Left colon (tissue), 2 donors: ENCODE results near the gene MRPL12. TPM values are rescaled to one million over a fixed set of nuclear protein-coding genes. Genes with fewer than 3 reads are reported as not detected.
A peak's percentile ranks its signal among the peaks of the same experiment; 100 is the strongest.

Source experiments
- ATAC-seq: fragments of 200-7000 bp; cut with Tn5 transposase; one replicate; pipeline ENCODE4 v1.9.1; 2020; ENCODE audit warnings: mild to moderate bottlenecking, moderate library complexity
- DNase-seq, 2 donors: peaks; one replicate each; pipeline ENCODE4 v3.0.0-alpha.2; 2020
- intact Hi-C, 2 donors: fragments of 100-400 bp; cut with DNase I in 1 of 2; cut with micrococcal nuclease in 1 of 2; formaldehyde crosslinking; loops; one replicate each; pipeline versions ENCODE4 v1.11.2 to v1.14.0; 2022; cut with DNase I, micrococcal nuclease
- total RNA-seq, 2 donors: library from RNA; stranded (reverse); fragmentation: NEBNext Ultra II Directional; extraction: Animal tissue kit (Norgen Biotek cat#: 25700); gene quantifications; one replicate each; pipeline ENCODE4 v1.2.1, GENCODE V29; 2021
- donor health status: DM: no; HTN: no; CAD: no.
- donor health status: DM: yes; HTN: yes; CAD: no.

Gene MRPL12
- total RNA-seq, 2 donors from 2014 or later = 88.2 to 146 TPM

DNA sequence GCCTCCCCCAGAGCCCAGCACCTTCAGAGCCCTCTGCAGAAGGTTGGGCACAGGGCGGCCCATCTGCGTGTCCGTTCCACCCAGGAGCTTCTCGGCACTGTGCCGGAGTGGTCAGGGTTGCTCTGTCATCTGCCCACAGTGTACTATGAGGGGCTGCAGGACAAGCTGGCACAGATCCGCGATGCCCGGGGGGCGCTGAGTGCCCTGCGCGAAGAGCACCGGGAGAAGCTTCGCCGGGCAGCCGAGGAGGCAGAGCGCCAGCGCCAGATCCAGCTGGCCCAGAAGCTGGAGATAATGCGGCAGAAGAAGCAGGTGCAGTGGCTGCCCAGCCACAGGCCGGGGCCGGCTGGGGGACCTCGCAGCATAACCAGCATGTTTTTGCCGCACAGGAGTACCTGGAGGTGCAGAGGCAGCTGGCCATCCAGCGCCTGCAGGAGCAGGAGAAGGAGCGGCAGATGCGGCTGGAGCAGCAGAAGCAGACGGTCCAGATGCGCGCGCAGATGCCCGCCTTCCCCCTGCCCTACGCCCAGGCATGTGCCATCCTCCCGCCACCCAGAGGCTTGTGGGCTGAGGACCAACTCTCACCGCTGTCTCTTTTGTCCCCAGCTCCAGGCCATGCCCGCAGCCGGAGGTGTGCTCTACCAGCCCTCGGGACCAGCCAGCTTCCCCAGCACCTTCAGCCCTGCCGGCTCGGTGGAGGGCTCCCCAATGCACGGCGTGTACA lies 6.8 kb upstream of the MRPL12 start:
- no peak for DNase-seq
- peak; percentile 3 for ATAC-seq
- intact Hi-C loops = no loop called here

DNA sequence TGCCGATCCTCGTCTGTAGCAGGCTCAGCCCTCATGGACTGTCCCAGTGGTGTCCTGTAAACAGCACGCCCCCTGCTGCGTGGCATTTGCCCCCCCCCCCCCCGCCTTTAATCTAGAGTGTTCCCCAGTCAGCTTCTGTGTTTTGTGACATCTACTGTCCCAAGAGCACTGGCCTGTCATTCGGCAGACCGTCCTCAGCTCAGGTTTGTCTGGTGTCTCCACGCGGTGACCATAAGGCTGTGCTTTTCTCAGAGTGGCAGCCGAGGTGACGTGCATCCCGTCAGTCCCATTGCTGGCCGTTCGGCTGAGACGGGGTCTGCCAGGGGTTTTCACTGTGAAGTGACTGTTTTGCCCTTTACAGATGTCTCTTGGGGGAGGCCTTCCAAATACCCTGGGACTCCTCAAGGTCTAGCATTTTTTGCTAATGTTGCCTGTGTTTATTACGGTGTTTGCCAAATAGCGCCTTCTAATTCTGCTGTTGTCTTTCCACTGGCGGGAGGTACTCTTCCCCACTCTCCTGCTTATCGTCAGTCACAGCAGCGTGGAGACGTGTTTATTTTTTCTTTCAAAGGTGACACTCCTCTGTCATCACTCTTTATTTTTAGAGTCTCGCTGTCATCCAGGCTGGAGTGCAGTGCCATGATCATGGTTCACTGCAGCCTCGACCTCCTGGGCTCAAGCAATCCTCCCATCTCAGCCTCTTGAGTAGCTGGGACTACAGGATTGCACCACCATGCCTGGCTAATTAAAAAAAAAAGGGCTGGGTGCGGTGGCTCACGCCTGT lies 5.7 kb upstream of the MRPL12 start:
- ATAC-seq = no peak
- intact Hi-C loops = no loop called here
- DNase-seq = no peak

DNA sequence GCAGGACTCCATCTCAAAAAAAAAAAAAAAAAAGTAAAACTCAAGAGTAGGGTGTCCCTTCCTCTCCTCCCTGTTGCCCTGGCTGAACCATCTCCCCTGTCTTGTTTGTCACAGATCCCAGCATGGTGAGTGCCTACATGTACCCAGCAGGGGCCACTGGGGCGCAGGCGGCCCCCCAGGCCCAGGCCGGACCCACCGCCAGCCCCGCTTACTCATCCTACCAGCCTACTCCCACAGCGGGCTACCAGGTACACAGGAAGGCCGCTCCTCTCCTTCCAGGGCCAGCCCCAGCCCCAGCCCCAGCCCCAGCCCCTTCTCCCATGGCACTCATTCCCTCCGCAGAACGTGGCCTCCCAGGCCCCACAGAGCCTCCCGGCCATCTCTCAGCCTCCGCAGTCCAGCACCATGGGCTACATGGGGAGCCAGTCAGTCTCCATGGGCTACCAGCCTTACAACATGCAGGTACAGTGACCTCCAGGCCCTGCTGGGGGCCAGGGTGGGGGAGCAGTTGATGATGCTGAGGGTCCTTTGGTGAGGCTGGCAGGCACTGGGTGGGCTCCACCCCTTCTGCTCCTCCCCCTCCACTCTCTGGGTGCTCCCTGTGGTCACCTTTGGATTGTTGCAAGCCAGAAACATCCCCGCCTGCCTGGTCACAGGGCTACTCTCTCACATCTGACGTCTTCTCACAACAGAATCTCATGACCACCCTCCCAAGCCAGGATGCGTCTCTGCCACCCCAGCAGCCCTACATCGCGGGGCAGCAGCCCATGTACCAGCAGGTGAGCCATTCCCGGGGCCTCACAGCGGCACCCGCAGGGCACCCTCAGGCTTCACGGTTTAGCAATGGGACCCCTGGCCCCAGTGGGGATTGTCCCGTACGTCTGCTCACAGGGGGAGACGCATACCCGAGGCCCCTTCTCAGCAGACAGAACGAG lies 2.5 kb upstream of the MRPL12 start:
- ATAC-seq (no peak), DNase-seq (no peak)
- intact Hi-C loops = no loop called here

DNA sequence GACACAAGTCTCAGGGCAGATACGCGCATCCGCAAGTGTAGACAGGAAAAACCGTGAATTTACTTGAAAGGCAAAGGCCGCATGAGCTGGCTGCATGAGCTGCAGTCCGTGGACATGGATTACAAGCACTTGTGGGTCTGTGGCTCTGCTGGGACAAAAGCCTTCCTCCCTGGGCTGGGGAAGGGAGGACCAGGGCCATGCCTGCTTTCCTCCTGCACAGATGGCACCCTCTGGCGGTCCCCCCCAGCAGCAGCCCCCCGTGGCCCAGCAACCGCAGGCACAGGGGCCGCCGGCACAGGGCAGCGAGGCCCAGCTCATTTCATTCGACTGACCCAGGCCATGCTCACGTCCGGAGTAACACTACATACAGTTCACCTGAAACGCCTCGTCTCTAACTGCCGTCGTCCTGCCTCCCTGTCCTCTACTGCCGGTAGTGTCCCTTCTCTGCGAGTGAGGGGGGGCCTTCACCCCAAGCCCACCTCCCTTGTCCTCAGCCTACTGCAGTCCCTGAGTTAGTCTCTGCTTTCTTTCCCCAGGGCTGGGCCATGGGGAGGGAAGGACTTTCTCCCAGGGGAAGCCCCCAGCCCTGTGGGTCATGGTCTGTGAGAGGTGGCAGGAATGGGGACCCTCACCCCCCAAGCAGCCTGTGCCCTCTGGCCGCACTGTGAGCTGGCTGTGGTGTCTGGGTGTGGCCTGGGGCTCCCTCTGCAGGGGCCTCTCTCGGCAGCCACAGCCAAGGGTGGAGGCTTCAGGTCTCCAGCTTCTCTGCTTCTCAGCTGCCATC lies 1.7 kb upstream of the MRPL12 start:
- ATAC-seq (peak; percentile 9), DNase-seq (no peak)
- intact Hi-C loops = no loop called here

GRCh38 chr17:81703747-81704654 lies 834 bp downstream of the MRPL12 start:
- DNase-seq (peak in 1 of 2 donors; percentile 41), ATAC-seq (peak; percentile 27)
- intact Hi-C loops = no loop called here

DNA sequence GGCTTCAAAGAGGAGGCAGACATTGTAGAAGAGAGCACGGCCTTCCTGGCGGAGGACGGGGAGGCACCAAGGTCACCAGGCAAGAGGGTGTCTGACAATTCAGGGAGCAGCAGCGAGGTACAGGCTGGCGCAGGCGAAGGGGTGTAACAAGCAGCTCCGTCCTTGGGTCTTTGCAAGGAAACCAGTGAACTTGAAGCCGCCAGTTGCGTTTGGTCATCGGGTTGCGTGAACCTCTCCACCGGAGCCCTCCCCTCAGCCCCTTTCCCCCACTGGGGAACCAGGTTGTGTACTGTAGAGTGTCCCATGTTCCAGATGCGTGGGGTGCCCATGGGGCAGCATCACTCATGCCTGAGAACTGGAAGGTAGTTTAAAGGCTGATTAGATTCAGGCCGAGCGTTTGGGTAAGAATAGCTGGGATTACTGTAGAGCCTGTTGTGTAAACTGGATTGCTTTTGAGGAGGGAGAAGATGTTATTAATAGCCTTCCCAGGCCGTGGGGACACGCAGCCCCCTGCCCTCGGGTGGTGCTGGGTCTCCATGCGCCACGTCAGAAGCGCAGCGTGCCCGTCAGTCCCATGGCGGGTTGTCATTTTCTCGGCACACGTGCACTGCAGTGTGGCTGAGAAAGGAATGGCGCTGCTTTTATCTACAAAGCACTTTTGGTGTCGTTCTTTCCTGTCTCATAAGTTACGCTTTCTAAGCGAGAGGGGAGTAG lies 2.5 kb downstream of the MRPL12 start:
- intact Hi-C loops = no loop called here
- no peak for ATAC-seq
- DNase-seq = no peak

DNA sequence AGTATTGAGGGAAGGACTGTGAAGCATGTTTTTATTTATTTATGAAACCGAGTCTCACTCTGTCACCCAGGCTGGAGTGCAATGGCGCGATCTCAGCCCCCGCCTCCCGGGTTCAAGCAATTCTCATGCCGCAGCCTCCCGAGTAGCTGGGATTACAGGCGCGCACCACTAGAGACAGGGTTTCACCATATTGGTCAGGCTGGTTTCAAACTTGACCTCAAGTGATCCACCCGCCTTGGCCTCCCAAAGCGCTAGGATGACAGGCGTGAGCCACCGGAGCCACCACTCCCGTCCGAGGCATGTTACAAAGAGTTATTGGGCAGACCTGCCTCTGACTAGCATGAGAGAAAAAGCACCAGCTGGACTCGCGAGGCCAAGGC lies 3.1 kb downstream of the MRPL12 start:
- ATAC-seq (no peak), DNase-seq (no peak)
- intact Hi-C loops = no loop called here

- intact Hi-C loops = no loop called here
Measured at GRCh38 chr17:81706757-81707624, 3.8 kb downstream of the MRPL12 start.

GRCh38 chr17:81707725-81708646 lies 4.8 kb downstream of the MRPL12 start:
- intact Hi-C loops = no loop called here
- ATAC-seq (no peak), DNase-seq (no peak)

More at GRCh38 chr17:81706757-81707624, 3.8 kb downstream of the MRPL12 start:
- DNase-seq (no peak), ATAC-seq (no peak)

- ATAC-seq (no peak), DNase-seq (no peak)
- intact Hi-C loops = no loop called here
Measured at GRCh38 chr17:81708739-81709185, 5.6 kb downstream of the MRPL12 start.

GRCh38 chr17:81710514-81711308 lies 7.5 kb downstream of the MRPL12 start:
- peak; percentile 26 for ATAC-seq
- DNase-seq = peak in 1 of 2 donors; percentile 59
- intact Hi-C loops = no loop called here

DNA sequence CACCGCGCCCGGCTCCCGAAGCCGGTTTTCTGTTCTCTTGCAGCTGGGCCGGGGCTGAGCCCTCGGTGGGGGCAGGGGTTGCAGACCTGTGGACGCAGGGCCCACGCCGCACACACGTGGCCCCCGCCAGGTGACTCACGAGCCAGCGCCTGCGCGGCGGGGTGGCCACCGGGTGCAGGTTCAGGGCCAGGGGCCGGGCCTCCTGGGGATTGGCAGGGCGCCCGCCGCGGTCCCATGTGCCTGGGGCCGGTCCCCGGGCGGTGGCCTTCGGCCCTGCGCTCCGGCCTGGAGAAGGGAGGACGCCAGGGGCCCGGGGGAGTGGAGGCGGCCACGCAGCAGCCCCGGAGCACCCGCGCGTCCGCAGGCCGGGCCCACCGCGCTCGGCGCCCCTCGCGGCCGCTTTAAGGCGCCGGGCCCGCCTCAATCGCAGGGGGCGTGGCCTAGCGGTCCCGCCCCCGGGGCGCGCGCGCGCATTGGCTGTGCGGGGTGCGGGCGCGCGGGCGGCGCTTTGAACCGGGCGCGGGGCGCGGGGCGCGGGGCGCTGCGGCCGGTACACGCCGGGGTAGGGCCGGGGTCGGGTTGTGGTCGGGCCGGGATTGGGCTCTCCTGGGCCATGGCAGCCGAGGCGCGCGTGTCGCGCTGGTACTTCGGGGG lies 8.8 kb downstream of the MRPL12 start, which contains the start of gene SLC25A10:
Gene SLC25A10, plus strand, starts transcription at position 471 of the 654 bp plus-strand sequence. Its CDS starts 143 bp downstream, at position 614.
- ATAC-seq (peak; percentile 70), DNase-seq (peak; percentile 89 to 90)
- intact Hi-C loops = no loop called here

DNA sequence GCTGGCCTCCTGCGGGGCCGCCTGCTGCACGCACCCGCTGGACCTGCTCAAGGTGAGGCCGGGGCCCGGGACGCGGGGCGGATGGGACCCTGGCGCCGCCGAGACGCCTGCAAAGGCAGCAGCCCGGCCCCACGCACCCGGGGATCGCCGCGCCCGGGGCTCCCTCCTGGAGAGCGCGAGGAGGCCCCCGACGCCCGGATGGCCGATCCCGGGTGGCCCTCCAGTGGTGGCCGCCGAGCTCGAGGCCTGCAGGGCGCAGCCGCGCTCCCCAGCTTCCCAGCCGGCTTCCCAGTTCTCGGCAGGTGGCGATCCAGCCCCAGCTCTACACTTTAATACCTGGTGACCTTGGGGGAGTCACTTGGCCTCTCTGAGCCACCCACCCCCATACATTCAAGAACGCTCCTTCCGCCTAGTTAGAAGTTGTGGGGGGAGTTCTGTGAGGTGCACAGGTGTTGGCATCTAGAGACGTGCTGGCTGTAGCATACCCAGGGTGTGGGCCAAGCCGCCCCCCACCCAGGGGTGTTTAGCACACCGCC lies 9.4 kb downstream of the MRPL12 start:
- DNase-seq = peak in 1 of 2 donors; percentile 69
- ATAC-seq = peak; percentile 36
- intact Hi-C loops = no loop called here
